Tibial nerve (tissue), 4 donors: ENCODE data around the gene PRSS53. TPM values are rescaled to one million over a fixed set of nuclear protein-coding genes. Genes with fewer than 3 reads are reported as not detected.

Source experiments
- DNase-seq, 2 donors: peaks; one replicate each; pipeline ENCODE4 v3.0.0-alpha.2; 2019; ENCODE audit warnings: low spot score in 2 of 2
- H3K27ac ChIP-seq, 4 donors: fragments of 200-600 bp; sonication (generic) in 3 of 4; one replicate each; pipeline ENCODE4 v1.5.1; 2017 to 2019; ENCODE audit warnings: mild to moderate bottlenecking in 1 of 4
- H3K27me3 ChIP-seq, 2 donors: fragments of 200-600 bp; sonication (generic) in 1 of 2; one replicate each; pipeline versions ENCODE4 v1.5.1 to v1.6.0; 2017 to 2019
- H3K36me3 ChIP-seq, 3 donors: fragments of 200-600 bp; sonication (generic); one replicate each; pipeline ENCODE4 v1.5.1; 2018 to 2019
- H3K4me1 ChIP-seq, 4 donors: fragments of 200-600 bp; sonication (generic) in 3 of 4; one replicate each; pipeline ENCODE4 v1.5.1; 2017 to 2019
- H3K4me3 ChIP-seq, 4 donors: fragments of 200-600 bp; sonication (generic) in 3 of 4; one replicate each; pipeline ENCODE4 v1.5.1; 2017 to 2019; ENCODE audit warnings: mild to moderate bottlenecking in 1 of 4, moderate library complexity in 1 of 4
- H3K9me3 ChIP-seq, 4 donors: fragments of 200-600 bp; sonication (generic) in 3 of 4; one replicate each; pipeline ENCODE4 v1.5.1; 2017 to 2019
- EP300 ChIP-seq, 2 donors: sonication (generic); formaldehyde crosslinking; IDR thresholded peaks; one replicate each; pipeline ENCODE4 v1.6.1; 2017; ENCODE audit warnings: antibody characterized with exemption in 2 of 2, mild to moderate bottlenecking in 1 of 2
- POLR2A ChIP-seq, 2 donors: fragments of 450-650 bp; IDR thresholded peaks; one replicate each; pipeline ENCODE4 v1.6.1; 2017; ENCODE audit warnings: antibody characterized with exemption in 2 of 2, mild to moderate bottlenecking in 2 of 2, moderate library complexity in 2 of 2
- WGBS, 2 donors: methylation state at CpG; one replicate each; pipeline ENCODE4 v1.1.5; 2018; 5-methylcytosine and 5-hydroxymethylcytosine counted together
- total RNA-seq, 4 donors: library from RNA; depleted of rRNA; stranded (reverse); fragments of >200 nt; gene quantifications; one replicate each; pipeline ENCODE4 v1.1.0, GENCODE V29; 2016
- TF ChIP-seq, protein P1 (sequence below), 5 experiments: fragments of 200-600 bp in 3 of 5; fragments of 450-650 bp in 2 of 5; sonication (generic) in 3 of 5; IDR thresholded peaks; one replicate each; pipeline ENCODE4 v1.5.1; 2016 to 2019; ENCODE audit warnings: antibody characterized with exemption in 5 of 5, mild to moderate bottlenecking in 3 of 5, moderate library complexity in 2 of 5

Gene PRSS53
- total RNA-seq, 4 donors from 2014 or later: 1.3 to 5.4 (median 3.1) TPM

DNA sequence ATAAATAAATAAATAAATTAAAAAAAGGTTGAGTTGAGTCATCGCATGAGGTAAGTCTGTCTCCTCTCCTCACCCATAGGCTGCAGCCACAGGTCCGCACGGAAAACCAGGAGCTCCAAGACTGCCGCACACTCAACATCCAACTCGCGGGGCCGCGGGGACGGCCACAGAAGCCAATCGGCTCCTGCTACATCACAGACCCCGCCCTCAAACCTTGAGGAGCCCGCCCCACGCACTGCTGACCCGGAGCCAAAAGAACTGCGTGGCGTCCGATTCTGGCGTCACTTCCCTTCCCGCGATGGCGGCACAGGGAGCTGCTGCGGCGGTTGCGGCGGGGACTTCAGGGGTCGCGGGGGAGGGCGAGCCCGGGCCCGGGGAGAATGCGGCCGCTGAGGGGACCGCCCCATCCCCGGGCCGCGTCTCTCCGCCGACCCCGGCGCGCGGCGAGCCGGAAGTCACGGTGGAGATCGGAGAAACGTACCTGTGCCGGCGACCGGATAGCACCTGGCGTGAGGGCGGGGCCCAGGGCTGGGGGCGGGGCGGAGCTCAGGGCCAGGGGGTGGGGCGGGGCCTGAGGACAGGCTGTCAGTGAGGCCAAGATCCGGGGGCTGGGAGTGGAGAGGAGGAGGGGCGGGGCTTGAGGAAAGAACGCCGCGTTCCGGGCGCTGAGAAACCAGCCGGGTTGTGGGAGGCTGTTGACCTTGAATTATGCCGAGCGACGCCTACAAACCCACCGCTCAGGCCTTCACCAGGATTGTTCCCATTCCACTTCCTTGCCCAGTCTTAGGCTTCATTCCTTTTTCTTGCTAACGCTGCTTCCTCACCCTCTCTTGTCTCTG lies 28.9 kb upstream of the PRSS53 start, which contains the start of gene KAT8:
KAT8 (plus strand) TSS at position 281 of the 839 bp plus-strand sequence; CDS start at position 299, 18 bp downstream.
- DNase-seq: peak; percentile 97
- H3K27ac ChIP-seq: peak within 1 kb of the TSS; percentile 93 to 99 (median 98)
- 1% methylated on average over 60 of the region's 68 CpGs for WGBS, 2 donors
- peaks cover 0 to 42% (median 3%) of the 10 kb centered on the region in 3 donors for H3K36me3 ChIP-seq
- H3K9me3 ChIP-seq: no peaks in the 10 kb centered on the region
- no peaks in the 10 kb centered on the region for H3K27me3 ChIP-seq
- H3K4me1 ChIP-seq: peaks cover 0 to 37% (median 18%) of the 10 kb centered on the region in 4 donors
- peak within 1 kb of the TSS; percentile 64 to 88 (median 84) for H3K4me3 ChIP-seq
- TF ChIP-seq, protein P1, sequence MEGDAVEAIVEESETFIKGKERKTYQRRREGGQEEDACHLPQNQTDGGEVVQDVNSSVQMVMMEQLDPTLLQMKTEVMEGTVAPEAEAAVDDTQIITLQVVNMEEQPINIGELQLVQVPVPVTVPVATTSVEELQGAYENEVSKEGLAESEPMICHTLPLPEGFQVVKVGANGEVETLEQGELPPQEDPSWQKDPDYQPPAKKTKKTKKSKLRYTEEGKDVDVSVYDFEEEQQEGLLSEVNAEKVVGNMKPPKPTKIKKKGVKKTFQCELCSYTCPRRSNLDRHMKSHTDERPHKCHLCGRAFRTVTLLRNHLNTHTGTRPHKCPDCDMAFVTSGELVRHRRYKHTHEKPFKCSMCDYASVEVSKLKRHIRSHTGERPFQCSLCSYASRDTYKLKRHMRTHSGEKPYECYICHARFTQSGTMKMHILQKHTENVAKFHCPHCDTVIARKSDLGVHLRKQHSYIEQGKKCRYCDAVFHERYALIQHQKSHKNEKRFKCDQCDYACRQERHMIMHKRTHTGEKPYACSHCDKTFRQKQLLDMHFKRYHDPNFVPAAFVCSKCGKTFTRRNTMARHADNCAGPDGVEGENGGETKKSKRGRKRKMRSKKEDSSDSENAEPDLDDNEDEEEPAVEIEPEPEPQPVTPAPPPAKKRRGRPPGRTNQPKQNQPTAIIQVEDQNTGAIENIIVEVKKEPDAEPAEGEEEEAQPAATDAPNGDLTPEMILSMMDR (IDR thresholded peaks at IDR 0.05): no peak
- peak; percentile 86 to 89 for TF ChIP-seq POLR2A (IDR thresholded peaks at IDR 0.05)
- peak; percentile 69 to 90 for TF ChIP-seq EP300 (IDR thresholded peaks at IDR 0.05)

DNA sequence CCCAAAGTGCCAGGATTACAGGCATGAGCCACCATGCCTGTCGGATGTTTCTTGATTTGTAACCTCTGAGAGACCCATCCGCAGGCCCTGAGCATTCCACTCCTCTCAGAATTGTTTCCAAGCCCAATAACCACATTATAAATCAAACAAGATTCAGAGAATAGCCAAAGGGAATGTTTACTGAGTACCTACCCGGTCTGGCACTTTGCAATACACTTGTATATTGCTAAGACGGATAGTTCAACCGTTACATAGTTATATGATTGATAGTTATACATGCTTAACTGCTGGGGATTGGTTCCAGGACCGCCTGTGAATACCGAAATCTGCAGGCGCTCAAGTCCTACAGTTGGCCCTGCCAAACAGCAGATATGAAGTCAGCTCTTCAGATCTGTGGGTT lies 25.7 kb upstream of the PRSS53 start:
- H3K36me3 ChIP-seq: peaks cover 0 to 43% (median 0%) of the 10 kb centered on the region in 3 donors
- peaks cover 0 to 27% (median 17%) of the 10 kb centered on the region in 4 donors for H3K4me1 ChIP-seq
- H3K9me3 ChIP-seq: no peaks in the 10 kb centered on the region
- H3K4me3 ChIP-seq: no peak overlapping the region
- H3K27ac ChIP-seq: peak overlapping the region in 1 of 4 donors; percentile 74
- TF ChIP-seq, protein P1 (IDR thresholded peaks at IDR 0.05): no peak
- TF ChIP-seq EP300 (IDR thresholded peaks at IDR 0.05) (no peak), POLR2A (IDR thresholded peaks at IDR 0.05) (no peak)
- H3K27me3 ChIP-seq: no peaks in the 10 kb centered on the region
- no peak for DNase-seq
- 86 to 87% methylated on average over 8 of the region's 8 CpGs for WGBS, 2 donors

DNA sequence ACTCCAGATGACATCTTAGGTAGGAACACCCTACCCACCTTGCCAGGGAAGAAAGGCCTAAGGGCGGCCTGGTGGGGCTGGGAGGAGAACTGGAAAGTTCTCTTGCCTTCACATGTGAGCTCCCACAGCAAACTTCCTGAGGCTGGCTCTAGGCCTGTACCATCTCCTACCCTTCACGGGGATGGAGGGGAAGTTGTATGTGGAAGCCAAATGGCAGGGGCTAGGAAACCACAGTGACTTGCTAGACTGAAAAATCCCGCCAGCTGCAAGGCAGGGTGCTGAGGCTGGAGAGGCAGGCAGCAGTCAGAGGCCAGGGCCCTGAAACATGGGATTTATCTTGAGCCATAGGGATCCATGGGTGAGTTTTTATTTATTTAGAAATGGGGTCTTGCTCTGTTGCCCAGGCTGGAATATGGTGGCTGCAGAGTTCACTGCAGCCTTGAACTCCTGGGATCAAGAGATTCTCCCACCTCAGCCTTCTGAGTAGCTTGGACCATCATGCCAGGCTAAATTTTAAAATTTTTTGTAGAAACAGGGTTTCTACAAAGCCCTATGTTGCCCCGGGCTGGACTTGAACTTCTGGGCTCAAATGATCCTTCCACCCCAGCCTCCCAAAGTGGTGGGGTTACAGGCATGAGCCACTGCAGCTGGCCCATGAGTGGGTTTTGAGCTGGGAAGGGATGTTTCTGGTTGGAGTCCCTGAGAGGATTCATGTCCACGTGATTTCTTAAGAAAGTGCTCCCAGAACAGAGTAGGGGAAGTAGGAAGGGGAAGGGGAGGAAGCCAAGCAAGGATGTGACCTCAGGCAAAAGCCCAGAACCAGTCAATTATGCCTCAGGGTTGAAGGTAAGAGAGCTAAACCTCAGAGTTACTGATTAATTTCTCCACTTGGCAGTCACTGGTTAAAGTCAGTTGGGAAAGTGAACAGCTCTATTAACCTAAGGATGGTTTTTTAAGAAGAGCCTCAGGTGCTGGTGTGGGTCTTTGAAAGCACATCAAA lies 24.7 kb upstream of the PRSS53 start:
- Histone ChIP-seq H3K27me3 (no peaks in the 10 kb centered on the region), H3K4me1 (peaks cover 0 to 27% (median 15%) of the 10 kb centered on the region in 4 donors), H3K36me3 (peaks cover 0 to 41% (median 0%) of the 10 kb centered on the region in 3 donors), H3K27ac (peak overlapping the region in 3 of 4 donors; percentile 25 to 74 (median 69)), H3K9me3 (no peaks in the 10 kb centered on the region), H3K4me3 (no peak overlapping the region)
- TF ChIP-seq POLR2A (IDR thresholded peaks at IDR 0.05) (no peak), EP300 (IDR thresholded peaks at IDR 0.05) (peak in 1 of 2 donors; percentile 10)
- no peak for DNase-seq
- 63 to 74% methylated on average over 5 of the region's 5 CpGs for WGBS, 2 donors

DNA sequence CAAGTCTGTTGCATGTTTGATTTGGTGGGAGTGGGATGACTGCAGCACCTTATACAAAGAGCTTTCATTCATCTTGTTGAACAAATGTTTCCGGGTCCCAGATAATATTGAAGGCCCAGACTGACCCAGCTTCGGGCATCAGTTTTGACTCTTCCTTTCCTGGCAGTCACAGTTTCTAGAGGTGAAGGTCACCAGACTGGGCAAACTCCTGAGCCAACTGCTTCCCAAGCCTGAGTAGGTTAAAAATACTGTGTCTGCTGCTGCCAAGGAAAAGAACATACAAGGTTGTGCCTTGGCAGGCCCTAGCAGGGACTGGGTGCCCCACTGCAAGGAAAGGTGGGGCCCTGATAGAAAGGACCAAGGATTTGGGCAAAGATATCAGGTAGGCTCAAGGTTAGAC lies 24.0 kb upstream of the PRSS53 start:
- Histone ChIP-seq H3K27ac (peak overlapping the region in 2 of 4 donors; percentile 69 to 74), H3K4me3 (no peak overlapping the region), H3K9me3 (no peaks in the 10 kb centered on the region), H3K36me3 (peaks cover 0 to 41% (median 0%) of the 10 kb centered on the region in 3 donors), H3K27me3 (no peaks in the 10 kb centered on the region), H3K4me1 (peaks cover 0 to 29% (median 14%) of the 10 kb centered on the region in 4 donors)
- TF ChIP-seq, protein P1 (IDR thresholded peaks at IDR 0.05): no peak
- TF ChIP-seq POLR2A (IDR thresholded peaks at IDR 0.05): no peak
- no peak for TF ChIP-seq EP300 (IDR thresholded peaks at IDR 0.05)
- no peak for DNase-seq
- 62 to 69% methylated on average over 2 of the region's 2 CpGs for WGBS, 2 donors

DNA sequence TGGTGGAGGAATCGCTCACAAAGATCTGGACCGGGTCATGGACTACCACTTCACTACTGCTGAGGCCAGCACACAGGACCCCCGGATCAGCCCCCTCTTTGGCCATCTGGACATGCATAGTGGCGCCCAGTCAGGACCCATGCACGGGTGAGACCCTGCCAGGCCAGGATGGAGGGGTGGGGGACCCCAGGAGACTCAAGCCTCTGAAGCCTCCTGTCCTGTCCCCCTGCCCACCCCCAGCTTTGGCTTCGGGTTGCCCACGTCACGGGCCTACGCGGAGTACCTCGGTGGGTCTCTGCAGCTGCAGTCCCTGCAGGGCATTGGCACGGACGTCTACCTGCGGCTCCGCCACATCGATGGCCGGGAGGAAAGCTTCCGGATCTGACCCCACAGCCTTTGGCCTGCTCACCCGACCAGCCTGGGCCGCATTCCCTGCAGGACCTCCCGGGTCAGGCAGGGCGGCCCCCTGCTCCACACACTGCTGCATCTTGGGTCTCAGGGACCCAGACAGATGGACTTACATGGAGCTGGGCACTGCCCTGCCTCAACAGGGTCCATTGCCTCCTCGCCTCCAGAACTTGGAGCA lies 23.2 kb upstream of the PRSS53 start:
- H3K27ac ChIP-seq: peak overlapping the region in 1 of 4 donors; percentile 69
- no peak for DNase-seq
- H3K9me3 ChIP-seq: no peaks in the 10 kb centered on the region
- TF ChIP-seq EP300 (IDR thresholded peaks at IDR 0.05) (no peak), POLR2A (IDR thresholded peaks at IDR 0.05) (no peak)
- TF ChIP-seq, protein P1 (IDR thresholded peaks at IDR 0.05): no peak
- peaks cover 0 to 41% (median 0%) of the 10 kb centered on the region in 3 donors for H3K36me3 ChIP-seq
- H3K4me3 ChIP-seq: no peak overlapping the region
- H3K27me3 ChIP-seq: no peaks in the 10 kb centered on the region
- 86 to 100% methylated on average over 7 to 21 of the region's 23 CpGs for WGBS, 2 donors
- peaks cover 0 to 31% (median 13%) of the 10 kb centered on the region in 4 donors for H3K4me1 ChIP-seq
